Inferior parietal cortex (tissue), 1 donor: ENCODE measurements around the gene DNAJC4.
A peak's percentile ranks its signal among the peaks of the same experiment; 100 is the strongest.

Experiments
- DNase-seq: peaks from one replicate; pipeline ENCODE4 v3.0.0-alpha.2; 2016; ENCODE audit errors: extremely low spot score

DNAJC4 gene

GRCh38 chr11:64258356-64258755 is 28.0 kb downstream of the DNAJC4 start:
- DNase-seq = no peak

GRCh38 chr11:64258946-64259532 is 28.7 kb downstream of the DNAJC4 start:
- no peak for DNase-seq

DNA sequence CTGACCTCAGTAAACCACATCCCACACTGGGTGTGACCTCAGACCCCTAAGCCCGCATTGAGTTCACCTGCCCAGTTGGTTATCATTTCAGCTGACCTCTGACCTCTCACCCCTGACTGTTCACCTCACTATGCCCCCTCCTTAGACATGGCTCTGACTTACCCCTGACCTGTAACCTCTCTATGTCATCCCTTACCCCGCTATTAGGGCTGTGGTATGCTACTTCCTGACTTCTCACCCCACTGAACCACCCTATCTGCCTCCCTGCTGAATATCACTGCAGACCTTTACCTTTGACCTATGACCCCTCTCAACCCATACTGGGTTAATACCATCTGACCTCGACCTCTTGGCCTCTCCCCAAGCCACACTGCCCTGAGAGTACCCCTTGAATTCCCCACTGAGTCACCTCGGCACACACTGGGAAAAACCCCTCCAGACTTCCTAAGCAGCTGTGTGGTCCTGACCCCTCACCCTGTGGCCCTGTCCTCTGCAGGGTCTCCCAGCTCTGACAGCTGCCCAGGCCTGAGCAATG is 29.3 kb downstream of the DNAJC4 start:
- no peak for DNase-seq

DNA sequence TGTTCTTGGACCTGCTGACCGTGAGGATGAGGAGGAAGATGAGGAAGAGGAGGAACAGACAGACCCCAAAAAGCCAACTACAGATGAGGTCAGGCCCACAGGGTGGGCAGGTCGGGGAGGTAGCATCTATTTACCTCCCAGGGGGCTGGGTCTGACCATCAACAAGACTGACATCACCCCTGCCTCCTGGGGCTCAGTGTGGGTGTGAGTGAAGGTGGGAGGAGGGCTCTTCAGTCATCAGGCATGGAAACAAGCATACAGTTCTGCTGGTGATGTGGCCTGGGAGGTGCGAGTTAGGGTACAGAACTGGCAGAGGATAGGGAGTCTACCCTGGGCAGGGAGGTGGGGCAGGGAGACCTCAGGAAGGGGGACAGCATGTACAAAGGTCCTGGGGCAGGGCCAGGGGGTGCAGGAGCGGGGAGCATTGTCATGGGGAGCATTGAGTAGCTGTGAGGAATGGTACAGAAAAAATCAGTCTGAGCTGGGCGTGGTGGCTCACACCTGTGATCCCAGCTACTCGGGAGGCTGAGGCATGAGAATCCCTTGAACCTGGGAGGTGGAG is 29.9 kb downstream of the DNAJC4 start:
- no peak for DNase-seq

- no peak for DNase-seq
Measured at GRCh38 chr11:64261556-64262080, 31.3 kb downstream of the DNAJC4 start.

DNA sequence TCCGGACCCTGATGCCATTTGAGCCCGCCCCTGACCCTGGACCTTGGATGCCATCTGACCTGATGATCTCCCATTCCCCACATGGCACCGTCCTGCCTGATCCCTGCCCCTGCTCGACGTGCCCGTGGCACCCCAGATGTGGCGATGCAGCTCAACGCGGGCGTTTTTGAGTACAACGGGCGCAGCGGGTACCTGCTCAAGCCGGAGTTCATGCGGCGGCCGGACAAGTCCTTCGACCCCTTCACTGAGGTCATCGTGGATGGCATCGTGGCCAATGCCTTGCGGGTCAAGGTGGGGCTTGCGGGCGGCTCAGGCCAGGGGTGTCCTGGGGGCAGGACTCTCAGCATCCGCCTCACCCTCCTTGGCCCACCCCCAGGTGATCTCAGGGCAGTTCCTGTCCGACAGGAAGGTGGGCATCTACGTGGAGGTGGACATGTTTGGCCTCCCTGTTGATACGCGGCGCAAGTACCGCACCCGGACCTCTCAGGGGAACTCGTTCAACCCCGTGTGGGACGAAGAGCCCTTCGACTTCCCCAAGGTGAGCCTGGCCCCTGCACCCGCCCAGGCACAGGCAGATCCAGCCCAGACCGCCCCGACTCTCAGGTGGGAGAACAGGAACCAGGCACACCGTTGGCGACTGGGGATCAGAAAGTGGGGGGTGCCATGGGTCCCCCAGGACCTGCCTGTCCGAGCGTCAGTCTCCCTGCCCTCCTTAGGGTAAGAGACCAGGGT is 32.1 kb downstream of the DNAJC4 start:
- DNase-seq = no peak

- no peak for DNase-seq
Measured at GRCh38 chr11:64263021-64263946, 32.9 kb downstream of the DNAJC4 start.

DNA sequence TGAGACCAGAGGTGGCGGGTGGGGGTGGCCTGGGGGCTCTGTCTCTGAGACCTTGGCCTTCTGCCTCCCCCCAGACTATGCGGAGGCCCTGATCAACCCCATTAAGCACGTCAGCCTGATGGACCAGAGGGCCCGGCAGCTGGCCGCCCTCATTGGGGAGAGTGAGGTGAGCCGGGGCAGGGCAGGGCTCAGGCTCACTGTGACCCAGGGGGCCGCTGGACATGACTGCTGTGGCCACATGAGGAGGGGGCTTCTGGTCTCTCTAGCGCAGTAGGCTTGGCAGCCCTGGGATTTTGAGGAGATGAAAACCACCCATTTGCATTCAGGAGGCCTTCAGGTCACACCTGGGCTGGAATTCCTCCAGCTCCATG is 33.6 kb downstream of the DNAJC4 start:
- DNase-seq = no peak

- no peak for DNase-seq
Measured at GRCh38 chr11:64264371-64264852, 34.1 kb downstream of the DNAJC4 start.

- DNase-seq = no peak
Measured at GRCh38 chr11:64265176-64266160, 35.1 kb downstream of the DNAJC4 start.

GRCh38 chr11:64266339-64266738 is 36.0 kb downstream of the DNAJC4 start:
- no peak for DNase-seq

DNA sequence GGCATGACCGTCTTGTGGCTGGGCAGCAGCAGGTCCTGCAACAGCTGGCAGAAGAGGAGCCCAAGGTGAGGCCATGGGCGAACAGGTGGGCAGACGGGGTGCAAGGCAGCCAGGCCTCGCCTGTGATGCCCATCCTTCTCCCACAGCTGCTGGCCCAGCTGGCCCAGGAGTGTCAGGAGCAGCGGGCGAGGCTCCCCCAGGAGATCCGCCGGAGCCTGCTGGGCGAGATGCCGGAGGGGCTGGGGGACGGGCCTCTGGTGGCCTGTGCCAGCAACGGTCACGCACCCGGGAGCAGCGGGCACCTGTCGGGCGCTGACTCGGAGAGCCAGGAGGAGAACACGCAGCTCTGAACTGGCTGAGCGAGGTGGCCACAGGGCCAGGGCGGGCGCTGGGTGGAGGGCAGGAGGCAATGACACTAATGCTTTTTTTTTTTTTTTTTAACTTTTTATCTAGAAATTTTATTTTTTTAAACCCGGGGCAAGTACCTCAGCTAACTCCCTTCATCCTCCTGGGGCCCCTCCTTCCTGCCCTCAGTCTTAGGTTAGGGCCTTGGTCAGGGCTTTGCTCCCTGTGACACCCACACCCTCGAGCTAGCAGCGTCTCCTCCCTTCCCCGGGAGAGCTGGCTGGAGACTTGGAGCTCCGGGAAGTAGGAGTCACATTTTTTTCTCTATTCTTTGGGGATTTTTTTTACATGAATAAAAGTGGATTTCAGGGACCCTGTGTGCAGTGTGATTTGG is 37.0 kb downstream of the DNAJC4 start:
- DNase-seq = no peak

DNA sequence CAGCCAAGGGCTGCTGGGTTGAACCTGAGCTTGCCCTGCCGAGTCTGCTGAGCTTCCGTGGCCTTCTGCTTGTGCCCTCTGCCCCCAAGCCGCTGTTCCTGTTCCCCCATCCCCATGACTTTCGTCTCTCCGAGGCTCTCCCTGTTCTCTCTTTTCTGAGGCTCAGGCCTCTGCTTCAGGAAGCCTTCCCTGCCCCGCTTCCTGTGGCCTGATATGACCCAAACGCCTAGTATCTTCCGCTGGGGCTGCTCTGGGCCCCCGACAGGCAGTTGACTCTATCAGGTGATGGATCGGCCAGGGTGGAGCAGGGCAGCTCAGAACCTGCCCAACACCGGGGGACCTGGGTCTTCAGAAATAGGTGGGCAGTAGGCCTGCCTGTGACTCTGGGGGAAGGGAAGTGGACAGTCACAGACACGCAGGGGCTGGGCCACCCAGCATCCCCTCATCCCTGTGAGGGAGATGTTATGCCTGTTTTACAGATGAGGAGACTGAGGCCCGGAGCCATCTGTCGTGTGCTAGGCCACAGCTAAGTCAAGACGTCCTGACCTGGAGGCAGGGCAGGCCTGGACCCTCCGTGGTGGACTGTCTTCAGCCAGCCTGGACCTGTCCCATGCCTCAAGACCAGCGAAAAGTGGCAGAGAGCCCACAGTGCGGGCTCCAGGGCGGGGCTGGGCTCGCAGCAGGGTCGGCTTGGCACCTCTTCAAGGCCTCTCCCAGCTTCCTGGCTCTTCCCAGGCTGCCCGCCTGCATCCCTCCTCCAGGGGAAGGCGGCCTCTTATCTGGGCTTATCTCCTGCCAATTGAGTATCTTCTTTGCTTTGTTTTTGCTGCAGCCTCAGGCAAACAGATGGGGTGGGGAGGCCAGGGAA is 37.9 kb downstream of the DNAJC4 start:
- DNase-seq = no peak

DNA sequence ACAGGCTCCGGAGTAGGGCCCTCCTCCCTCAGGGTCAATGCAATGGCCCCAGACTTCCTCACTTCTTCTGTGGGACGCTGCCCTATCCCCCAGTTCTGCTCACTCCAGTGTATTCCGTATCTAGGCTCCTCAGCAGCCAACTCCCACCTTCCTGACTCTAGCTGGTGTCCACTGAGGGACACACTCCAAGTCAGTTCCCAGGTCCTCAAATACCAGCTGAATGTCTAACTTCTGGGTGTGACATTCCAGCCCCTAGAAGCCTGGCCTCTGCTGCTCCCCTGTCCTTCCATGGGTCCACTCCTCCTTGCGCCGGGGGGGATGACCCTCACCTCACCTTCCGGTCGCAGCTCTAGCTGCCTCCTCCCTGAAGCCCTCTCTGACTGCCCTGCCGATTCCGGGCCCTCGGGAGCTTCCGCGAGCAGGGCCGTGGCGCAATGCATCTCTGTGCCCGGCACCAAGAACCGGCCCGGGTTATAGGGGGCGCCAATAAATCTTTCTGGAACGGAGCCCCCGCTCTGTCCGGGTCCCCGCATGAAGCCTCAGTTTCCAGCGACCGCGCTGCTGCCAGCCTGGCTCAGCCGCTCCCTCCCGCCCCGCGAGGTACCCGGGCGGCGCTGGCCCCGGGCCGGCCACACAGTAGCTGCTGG is 38.7 kb downstream of the DNAJC4 start:
- no peak for DNase-seq

GRCh38 chr11:64269540-64270220 is 39.3 kb downstream of the DNAJC4 start:
- DNase-seq = peak; percentile 100

- no peak for DNase-seq
Measured at GRCh38 chr11:64275031-64275800, 44.9 kb downstream of the DNAJC4 start.

GRCh38 chr11:64275841-64276240 is 45.5 kb downstream of the DNAJC4 start:
- no peak for DNase-seq
